HL-60 (cell line): ENCODE results near the gene LMO3.

Experiments used
- POLR2AphosphoS5 ChIP-seq: IDR thresholded peaks from 2 replicates; pipeline ENCODE4 v1.6.1; 2012; ENCODE audit warnings: low read depth
- TF ChIP-seq, protein P1 (sequence below): IDR thresholded peaks from one replicate; pipeline ENCODE4 v1.5.1; 2011; ENCODE audit warnings: low read length, control low read depth, inconsistent platforms; ENCODE audit not compliant: insufficient read depth
- TF ChIP-seq, protein P2 (sequence below): IDR thresholded peaks from 2 replicates; pipeline ENCODE4 v1.6.1; 2012; ENCODE audit warnings: low read depth; ENCODE audit not compliant: insufficient replicate concordance

DNA sequence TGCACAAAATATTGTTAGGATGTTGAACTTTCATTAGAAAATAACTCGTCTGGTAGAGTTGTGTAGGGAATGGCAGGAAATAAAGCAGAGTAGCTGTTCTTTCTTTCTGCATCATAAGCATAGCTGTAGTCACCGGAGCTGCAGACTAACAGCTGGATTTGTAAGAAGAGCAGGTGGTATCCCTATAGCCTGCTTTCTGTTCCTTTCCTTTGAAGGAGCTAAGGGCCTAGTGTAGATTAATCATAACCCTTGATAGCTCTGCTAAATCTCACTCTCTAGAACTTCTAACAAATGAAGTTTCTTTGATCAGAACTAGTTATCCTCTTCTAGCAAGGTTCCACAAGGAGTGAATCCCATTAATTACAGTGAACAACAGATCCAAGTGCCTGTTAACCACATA lies 3.5 kb downstream of the LMO3 start:
- TF ChIP-seq, protein P1, sequence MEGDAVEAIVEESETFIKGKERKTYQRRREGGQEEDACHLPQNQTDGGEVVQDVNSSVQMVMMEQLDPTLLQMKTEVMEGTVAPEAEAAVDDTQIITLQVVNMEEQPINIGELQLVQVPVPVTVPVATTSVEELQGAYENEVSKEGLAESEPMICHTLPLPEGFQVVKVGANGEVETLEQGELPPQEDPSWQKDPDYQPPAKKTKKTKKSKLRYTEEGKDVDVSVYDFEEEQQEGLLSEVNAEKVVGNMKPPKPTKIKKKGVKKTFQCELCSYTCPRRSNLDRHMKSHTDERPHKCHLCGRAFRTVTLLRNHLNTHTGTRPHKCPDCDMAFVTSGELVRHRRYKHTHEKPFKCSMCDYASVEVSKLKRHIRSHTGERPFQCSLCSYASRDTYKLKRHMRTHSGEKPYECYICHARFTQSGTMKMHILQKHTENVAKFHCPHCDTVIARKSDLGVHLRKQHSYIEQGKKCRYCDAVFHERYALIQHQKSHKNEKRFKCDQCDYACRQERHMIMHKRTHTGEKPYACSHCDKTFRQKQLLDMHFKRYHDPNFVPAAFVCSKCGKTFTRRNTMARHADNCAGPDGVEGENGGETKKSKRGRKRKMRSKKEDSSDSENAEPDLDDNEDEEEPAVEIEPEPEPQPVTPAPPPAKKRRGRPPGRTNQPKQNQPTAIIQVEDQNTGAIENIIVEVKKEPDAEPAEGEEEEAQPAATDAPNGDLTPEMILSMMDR: no peak
- TF ChIP-seq POLR2AphosphoS5: no peak
- TF ChIP-seq, protein P2, sequence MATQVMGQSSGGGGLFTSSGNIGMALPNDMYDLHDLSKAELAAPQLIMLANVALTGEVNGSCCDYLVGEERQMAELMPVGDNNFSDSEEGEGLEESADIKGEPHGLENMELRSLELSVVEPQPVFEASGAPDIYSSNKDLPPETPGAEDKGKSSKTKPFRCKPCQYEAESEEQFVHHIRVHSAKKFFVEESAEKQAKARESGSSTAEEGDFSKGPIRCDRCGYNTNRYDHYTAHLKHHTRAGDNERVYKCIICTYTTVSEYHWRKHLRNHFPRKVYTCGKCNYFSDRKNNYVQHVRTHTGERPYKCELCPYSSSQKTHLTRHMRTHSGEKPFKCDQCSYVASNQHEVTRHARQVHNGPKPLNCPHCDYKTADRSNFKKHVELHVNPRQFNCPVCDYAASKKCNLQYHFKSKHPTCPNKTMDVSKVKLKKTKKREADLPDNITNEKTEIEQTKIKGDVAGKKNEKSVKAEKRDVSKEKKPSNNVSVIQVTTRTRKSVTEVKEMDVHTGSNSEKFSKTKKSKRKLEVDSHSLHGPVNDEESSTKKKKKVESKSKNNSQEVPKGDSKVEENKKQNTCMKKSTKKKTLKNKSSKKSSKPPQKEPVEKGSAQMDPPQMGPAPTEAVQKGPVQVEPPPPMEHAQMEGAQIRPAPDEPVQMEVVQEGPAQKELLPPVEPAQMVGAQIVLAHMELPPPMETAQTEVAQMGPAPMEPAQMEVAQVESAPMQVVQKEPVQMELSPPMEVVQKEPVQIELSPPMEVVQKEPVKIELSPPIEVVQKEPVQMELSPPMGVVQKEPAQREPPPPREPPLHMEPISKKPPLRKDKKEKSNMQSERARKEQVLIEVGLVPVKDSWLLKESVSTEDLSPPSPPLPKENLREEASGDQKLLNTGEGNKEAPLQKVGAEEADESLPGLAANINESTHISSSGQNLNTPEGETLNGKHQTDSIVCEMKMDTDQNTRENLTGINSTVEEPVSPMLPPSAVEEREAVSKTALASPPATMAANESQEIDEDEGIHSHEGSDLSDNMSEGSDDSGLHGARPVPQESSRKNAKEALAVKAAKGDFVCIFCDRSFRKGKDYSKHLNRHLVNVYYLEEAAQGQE: no peak
